K562 (cell line): ENCODE measurements around the gene TARBP2. TPM values are rescaled to one million over a fixed set of nuclear protein-coding genes. Genes with fewer than 3 reads are reported as not detected.
A peak's percentile ranks its signal among the peaks of the same experiment; 100 is the strongest.

Experiments used
- ATAC-seq: fragments of 200-7000 bp; cut with Tn5 transposase; 3 replicates; pipeline ENCODE4 v1.9.1; 2020; ENCODE audit warnings: moderate library complexity
- BruUV-seq: library from RNA; stranded (reverse); fragments of 400-500 nt; replicated peaks from 2 replicates; lab custom pipeline; 2021; lab: Mats Ljungman, UMichigan
- CTCF ChIA-PET: fragments of 300-600 bp; formaldehyde crosslinking; extraction: SDS; loops from one replicate; lab custom pipeline; 2021; ENCODE audit warnings: low intra/inter-chr PET ratio; lab: Yijun Ruan, JAX
- POLR2A ChIA-PET: fragments of 300-600, 350-650 bp; sonication (Branson Sonifier 250); formaldehyde crosslinking; extraction: SDS; loops from one replicate; lab custom pipeline; 2021; ENCODE audit warnings: antibody characterized with exemption, inconsistent platforms; lab: Yijun Ruan, JAX
- DNase-seq, 4 experiments: peaks; one replicate each; pipeline versions ENCODE4 v3.0.0 to v3.0.0-alpha.2; 2011 to 2018; ENCODE audit warnings: low spot score in 3 of 4, mixed read lengths in 3 of 4; ENCODE audit errors: extremely low read depth in 1 of 4
- FAIRE-seq: peaks from 2 replicates; lab custom pipeline; 2011; peaks lifted over from hg19 to GRCh38; lab: Jason Lieb, UNC
- H2AFZ ChIP-seq: 2 replicates; pipeline ENCODE4 v1.6.0; 2011; ENCODE audit warnings: low read depth, low read length, control low read depth, inconsistent platforms
- H3K27ac ChIP-seq: fragments of 200-600 bp; 3 replicates; pipeline ENCODE4 v1.8.0; 2011; ENCODE audit warnings: low read depth, mild to moderate bottlenecking, control low read depth, inconsistent platforms, low read length, moderate library complexity, mixed read lengths; ENCODE audit errors: extremely low read depth
- H3K27me3 ChIP-seq, 2 experiments: fragments of 300-600 bp in 1 of 2; 2 replicates in 1 of 2; 3 replicates in 1 of 2; pipeline versions ENCODE4 v1.6.0 to v1.8.0; 2011; ENCODE audit warnings: inconsistent platforms in 2 of 2, low read length in 2 of 2, mild to moderate bottlenecking in 1 of 2, mixed read lengths in 1 of 2, moderate library complexity in 1 of 2; ENCODE audit not compliant: control insufficient read depth in 2 of 2, insufficient read depth in 2 of 2
- H3K36me3 ChIP-seq: fragments of 300-600 bp; 3 replicates; pipeline ENCODE4 v1.8.0; 2011; ENCODE audit warnings: mild to moderate bottlenecking, low read length, inconsistent platforms; ENCODE audit not compliant: control insufficient read depth, insufficient read depth
- H3K4me1 ChIP-seq, 2 experiments: fragments of 200-600 bp in 1 of 2; replicated peaks in 1 of 2; 2 replicates in 1 of 2; 3 replicates in 1 of 2; pipeline versions ENCODE4 v1.5.1 to v1.8.0; 2011; ENCODE audit warnings: inconsistent platforms in 2 of 2, low read length in 2 of 2, mild to moderate bottlenecking in 1 of 2, mixed read lengths in 1 of 2, moderate library complexity in 1 of 2; ENCODE audit not compliant: control insufficient read depth in 2 of 2, insufficient read depth in 2 of 2
- H3K4me2 ChIP-seq: 2 replicates; pipeline ENCODE4 v1.6.1; 2011; ENCODE audit warnings: low read length, control low read depth, inconsistent platforms, mixed read lengths; ENCODE audit not compliant: insufficient read depth
- H3K4me3 ChIP-seq: fragments of 200-600 bp; sonication (generic), shearing (Covaris generic); 2 replicates; pipeline ENCODE4 v1.5.1; 2016; ENCODE audit warnings: control low read depth, inconsistent platforms
- H3K79me2 ChIP-seq: fragments of 200-600 bp; 3 replicates; pipeline ENCODE4 v1.8.0; 2011; ENCODE audit warnings: low read length, inconsistent platforms; ENCODE audit not compliant: control insufficient read depth, insufficient read depth
- H3K9ac ChIP-seq, 2 experiments: 2 replicates each; pipeline versions ENCODE4 v1.6.0 to v1.6.1; 2011; ENCODE audit warnings: low read depth in 2 of 2, low read length in 2 of 2, control low read depth in 1 of 2, inconsistent platforms in 1 of 2, mild to moderate bottlenecking in 1 of 2, mixed read lengths in 1 of 2; ENCODE audit not compliant: insufficient read depth in 1 of 2
- H3K9me1 ChIP-seq: one replicate; pipeline ENCODE4 v1.6.0; 2011; ENCODE audit warnings: inconsistent platforms, mild to moderate bottlenecking, low read length, moderate library complexity; ENCODE audit not compliant: control insufficient read depth, insufficient read depth
- H3K9me3 ChIP-seq: replicated peaks from 2 replicates; pipeline ENCODE4 v1.5.1; 2011; ENCODE audit warnings: low read depth, low read length, inconsistent platforms; ENCODE audit not compliant: control insufficient read depth, insufficient read depth
- H4K20me1 ChIP-seq: replicated peaks from 2 replicates; pipeline ENCODE4 v1.6.1; 2011; ENCODE audit warnings: low read length, inconsistent platforms, mixed read lengths; ENCODE audit not compliant: control insufficient read depth, insufficient read depth
- CEBPG ChIP-seq, 3 experiments: fragments of 200-800 bp in 1 of 3; sonication (Bioruptor generic) in 1 of 3; sonication (generic) in 1 of 3; formaldehyde crosslinking in 1 of 3; IDR thresholded peaks in 2 of 3; conservative IDR thresholded peaks in 1 of 3; 2 replicates each; pipeline versions ENCODE4 v1.6.1 to v1.8.0; 2016 to 2022; ENCODE audit warnings: missing compliant biosample characterization in 2 of 3, missing genetic modification characterization in 2 of 3, mild to moderate bottlenecking in 1 of 3, missing genetic modification reagents in 1 of 3
- CREB1 ChIP-seq, 2 experiments: sonication (generic) in 1 of 2; formaldehyde crosslinking in 1 of 2; IDR thresholded peaks; 2 replicates each; pipeline versions ENCODE4 v1.6.1 to v1.8.0; 2012 to 2022; ENCODE audit warnings: inconsistent platforms in 1 of 2, mild to moderate bottlenecking in 1 of 2, missing genetic modification reagents in 1 of 2, moderate library complexity in 1 of 2
- NBN ChIP-seq: fragments of 450-650 bp; IDR thresholded peaks from 2 replicates; pipeline ENCODE4 v1.6.1; 2016; ENCODE audit warnings: low read depth, mild to moderate bottlenecking
- NFXL1 ChIP-seq: fragments of 450-650 bp; formaldehyde crosslinking; IDR thresholded peaks from 2 replicates; pipeline ENCODE4 v1.4.0; 2021; ENCODE audit warnings: mild to moderate bottlenecking
- RHOXF2B ChIP-seq: fragments of 250-450 bp; sonication (Bioruptor Pico); conservative IDR thresholded peaks from 2 replicates; pipeline ENCODE4 v1.5.1; 2021
- WGBS: fragments of 100-300 bp; shearing (Covaris generic); methylation state at CpG from one replicate; pipeline ENCODE4 v1.1.6; 2016; ENCODE audit warnings: low coverage, mixed read lengths; ENCODE audit not compliant: insufficient coverage; ENCODE audit errors: missing lambda C conversion rate; 5-methylcytosine and 5-hydroxymethylcytosine counted together
- in situ Hi-C: fragments of 300-500 bp; cut with MboI; formaldehyde crosslinking; loops from 4 replicates; pipeline ENCODE4 v1.15.0; 2018; ENCODE audit warnings: inconsistent platforms, mixed read lengths
- intact Hi-C: fragments of 100-400 bp; cut with micrococcal nuclease; formaldehyde crosslinking; loops from 2 replicates; pipeline ENCODE4 v1.14.2; 2022
- polyA plus RNA-seq, 8 experiments: library from polyadenylated mRNA; depleted of rRNA in 4 of 8; stranded (reverse) in 5 of 8; unstranded in 3 of 8; fragments of >200 nt; fragmentation: Nextera tagmentation in 2 of 8; fragmentation: Illumina TruSeq in 1 of 8; extraction: Ambion mirVana in 2 of 8; extraction: Trizol in 1 of 8; gene quantifications; 2 replicates each; pipeline versions ENCODE4 v1.2.1 to v1.2.3, GENCODE V29; 2011 to 2014; ENCODE audit warnings: inconsistent platforms in 1 of 8, missing spikeins in 1 of 8
- total RNA-seq, 7 experiments: library from RNA; depleted of rRNA in 6 of 7; stranded (reverse); fragments of >200 nt in 6 of 7; fragmentation: Illumina TruSeq in 2 of 7; extraction: Trizol in 2 of 7; gene quantifications; 2 replicates each; pipeline versions ENCODE4 v1.2.1 to v1.2.3, GENCODE V29; 2011 to 2021; ENCODE audit warnings: low replicate concordance in 1 of 7
- TF ChIP-seq, protein P1 (sequence below), 2 experiments: IDR thresholded peaks; 2 replicates each; pipeline ENCODE4 v1.6.1; 2011; ENCODE audit warnings: borderline replicate concordance in 1 of 2, control low read depth in 1 of 2, low read depth in 1 of 2, low read length in 1 of 2, mild to moderate bottlenecking in 1 of 2, mixed read lengths in 1 of 2, moderate library complexity in 1 of 2; ENCODE audit not compliant: insufficient read depth in 1 of 2, insufficient read length in 1 of 2, poor library complexity in 1 of 2, severe bottlenecking in 1 of 2; ENCODE audit errors: extremely low read depth in 1 of 2
- TF ChIP-seq, protein P2 (sequence below): fragments of 450-650 bp; IDR thresholded peaks from 2 replicates; pipeline ENCODE4 v1.6.1; 2016; ENCODE audit warnings: low read depth, mild to moderate bottlenecking, moderate library complexity
- TF ChIP-seq, protein P3 (sequence below): sonication (generic); formaldehyde crosslinking; IDR thresholded peaks from 2 replicates; pipeline ENCODE4 v1.9.0; 2022; ENCODE audit warnings: mild to moderate bottlenecking, missing genetic modification reagents
- TF ChIP-seq, protein P4 (sequence below): fragments of 250-450 bp; sonication (Bioruptor Pico); IDR thresholded peaks from 2 replicates; pipeline ENCODE4 v1.5.0; 2021; ENCODE audit warnings: mild to moderate bottlenecking, borderline replicate concordance
- TF ChIP-seq, protein P5 (sequence below), 2 experiments: IDR thresholded peaks; 2 replicates each; pipeline ENCODE4 v1.6.1; 2012; ENCODE audit warnings: improper control_type of control experiment in 2 of 2, low read depth in 2 of 2, low read length in 2 of 2, borderline replicate concordance in 1 of 2

The TARBP2 gene
- total and polyA plus RNA-seq, 9 of the 15 experiments (the other 6 are each of a cell fraction or from before 2014, with no cell fraction given) = 5.6 to 69.0 (median 44.6) TPM

DNA sequence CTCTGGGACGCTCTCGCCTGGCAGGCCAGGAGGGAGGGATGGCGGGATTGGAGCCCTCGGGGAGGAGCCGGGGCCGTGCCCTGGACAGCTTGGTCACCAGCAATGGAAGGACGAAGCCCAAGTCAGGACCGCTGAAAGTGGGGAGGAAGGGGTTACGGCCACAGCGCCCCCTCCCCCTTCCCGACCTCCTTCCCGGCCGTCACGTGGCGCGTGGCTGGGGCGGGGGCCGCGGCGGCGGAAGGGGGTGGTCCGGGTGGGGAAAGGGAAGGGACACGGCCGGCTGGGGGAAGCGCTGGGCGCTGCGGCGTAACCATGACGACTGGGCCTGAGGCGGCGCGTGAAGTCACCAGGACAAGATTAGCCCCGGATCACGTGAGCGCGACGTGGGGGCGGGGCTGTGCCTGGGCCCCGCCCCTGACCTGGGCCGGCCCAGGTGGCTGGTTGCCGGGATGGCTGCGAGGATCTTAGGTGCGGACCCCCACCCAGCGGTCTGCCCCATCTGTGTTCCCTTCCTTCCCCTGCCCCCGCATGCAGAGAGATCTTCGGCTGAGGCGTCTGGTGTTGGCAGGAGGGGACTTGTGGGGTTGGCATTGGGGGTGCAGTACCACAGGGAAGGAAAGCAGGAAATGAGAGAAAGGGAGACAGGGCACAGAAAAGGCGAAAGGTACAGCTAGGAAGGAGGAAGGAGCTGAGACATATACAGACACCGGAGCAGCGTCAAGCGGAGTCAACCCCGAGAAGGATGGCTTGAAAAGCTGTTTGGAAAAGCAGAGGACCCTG lies 8.1 kb upstream of the TARBP2 start:
- H4K20me1 ChIP-seq = no peaks in the 10 kb centered on the region
- POLR2A ChIA-PET = interaction anchor here (0.6 to 2.4 kb wide), 13 partner anchors 9 to 788 kb away, joined by 3 to 12 read pairs (median 4); partner anchors contain the start of gene HNRNPA1
- DNase-seq (peak; percentile 91 to 96 (median 93)), FAIRE-seq (peak; percentile 81), ATAC-seq (peak; percentile 93)
- peaks cover 29 to 40% of the 10 kb centered on the region in 2 experiments; a peak in 4 of 5 replicates for H3K4me1 ChIP-seq
- no peaks in the 10 kb centered on the region for H3K36me3 ChIP-seq
- no peaks in the 10 kb centered on the region for H3K9me3 ChIP-seq
- peak overlapping the region; percentile 47 for H3K4me3 ChIP-seq
- no peaks in the 10 kb centered on the region for H3K9me1 ChIP-seq
- no peaks in the 10 kb centered on the region for H3K79me2 ChIP-seq
- in situ Hi-C loops = no loop called here
- peak overlapping the region; percentile 86 for H2AFZ ChIP-seq
- peak overlapping the region; percentile 56 for H3K27ac ChIP-seq
- intact Hi-C loops = no loop called here
- H3K4me2 ChIP-seq = peak overlapping the region; percentile 96
- WGBS = 2% methylated on average over 24 of the region's 52 CpGs
- peak overlapping the region; percentile 62 to 94 for H3K9ac ChIP-seq
- BruUV-seq = no TSS peak
- H3K27me3 ChIP-seq = no peaks in the 10 kb centered on the region
- CTCF ChIA-PET = interaction anchor here (0.5 kb wide), 1 partner anchor 37 kb away, joined by 3 read pairs; no protein-coding TSS in a partner anchor
- TF ChIP-seq, protein P1, sequence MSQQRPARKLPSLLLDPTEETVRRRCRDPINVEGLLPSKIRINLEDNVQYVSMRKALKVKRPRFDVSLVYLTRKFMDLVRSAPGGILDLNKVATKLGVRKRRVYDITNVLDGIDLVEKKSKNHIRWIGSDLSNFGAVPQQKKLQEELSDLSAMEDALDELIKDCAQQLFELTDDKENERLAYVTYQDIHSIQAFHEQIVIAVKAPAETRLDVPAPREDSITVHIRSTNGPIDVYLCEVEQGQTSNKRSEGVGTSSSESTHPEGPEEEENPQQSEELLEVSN (IDR thresholded peaks at IDR 0.05; ENCODE audit: borderline replicate concordance in 1 of 2, extremely low read depth in 1 of 2, insufficient read depth in 1 of 2, insufficient read length in 1 of 2, low read depth in 1 of 2, low read length in 1 of 2, poor library complexity in 1 of 2, severe bottlenecking in 1 of 2) = peak; percentile 44 to 47
- TF ChIP-seq, protein P2, sequence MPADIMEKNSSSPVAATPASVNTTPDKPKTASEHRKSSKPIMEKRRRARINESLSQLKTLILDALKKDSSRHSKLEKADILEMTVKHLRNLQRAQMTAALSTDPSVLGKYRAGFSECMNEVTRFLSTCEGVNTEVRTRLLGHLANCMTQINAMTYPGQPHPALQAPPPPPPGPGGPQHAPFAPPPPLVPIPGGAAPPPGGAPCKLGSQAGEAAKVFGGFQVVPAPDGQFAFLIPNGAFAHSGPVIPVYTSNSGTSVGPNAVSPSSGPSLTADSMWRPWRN = no peak
- TF ChIP-seq NBN (0 out of 2 replicates have a peak, but pooled peaks have one; percentile 46), CREB1 (IDR thresholded peaks at IDR 0.05) (peak; percentile 57; the same call in 1 of the 2 replicates), CREB1 (CRISPR knock-in tag; IDR thresholded peaks at IDR 0.05) (peak; percentile 21; the same call in 1 of the 2 replicates), NFXL1 (CRISPR knock-in tag) (no peak), CEBPG (CRISPR knock-in tag; IDR thresholded peaks at IDR 0.05) (no peak), CEBPG (tag; conservative IDR thresholded peaks at IDR 0.05 in 1 of 2, IDR thresholded peaks at IDR 0.05 in 1 of 2) (no peak), RHOXF2B (CRISPR knock-in tag) (no peak)
- TF ChIP-seq, protein P3, sequence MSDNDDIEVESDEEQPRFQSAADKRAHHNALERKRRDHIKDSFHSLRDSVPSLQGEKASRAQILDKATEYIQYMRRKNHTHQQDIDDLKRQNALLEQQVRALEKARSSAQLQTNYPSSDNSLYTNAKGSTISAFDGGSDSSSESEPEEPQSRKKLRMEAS = peak; percentile 7; the same call in 1 of the 2 replicates
- TF ChIP-seq, protein P4, sequence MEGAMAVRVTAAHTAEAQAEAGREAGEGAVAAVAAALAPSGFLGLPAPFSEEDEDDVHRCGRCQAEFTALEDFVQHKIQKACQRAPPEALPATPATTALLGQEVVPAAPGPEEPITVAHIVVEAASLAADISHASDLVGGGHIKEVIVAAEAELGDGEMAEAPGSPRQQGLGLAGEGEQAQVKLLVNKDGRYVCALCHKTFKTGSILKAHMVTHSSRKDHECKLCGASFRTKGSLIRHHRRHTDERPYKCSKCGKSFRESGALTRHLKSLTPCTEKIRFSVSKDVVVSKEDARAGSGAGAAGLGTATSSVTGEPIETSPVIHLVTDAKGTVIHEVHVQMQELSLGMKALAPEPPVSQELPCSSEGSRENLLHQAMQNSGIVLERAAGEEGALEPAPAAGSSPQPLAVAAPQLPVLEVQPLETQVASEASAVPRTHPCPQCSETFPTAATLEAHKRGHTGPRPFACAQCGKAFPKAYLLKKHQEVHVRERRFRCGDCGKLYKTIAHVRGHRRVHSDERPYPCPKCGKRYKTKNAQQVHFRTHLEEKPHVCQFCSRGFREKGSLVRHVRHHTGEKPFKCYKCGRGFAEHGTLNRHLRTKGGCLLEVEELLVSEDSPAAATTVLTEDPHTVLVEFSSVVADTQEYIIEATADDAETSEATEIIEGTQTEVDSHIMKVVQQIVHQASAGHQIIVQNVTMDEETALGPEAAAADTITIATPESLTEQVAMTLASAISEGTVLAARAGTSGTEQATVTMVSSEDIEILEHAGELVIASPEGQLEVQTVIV (CRISPR knock-in tag) = no peak
- TF ChIP-seq, protein P5, sequence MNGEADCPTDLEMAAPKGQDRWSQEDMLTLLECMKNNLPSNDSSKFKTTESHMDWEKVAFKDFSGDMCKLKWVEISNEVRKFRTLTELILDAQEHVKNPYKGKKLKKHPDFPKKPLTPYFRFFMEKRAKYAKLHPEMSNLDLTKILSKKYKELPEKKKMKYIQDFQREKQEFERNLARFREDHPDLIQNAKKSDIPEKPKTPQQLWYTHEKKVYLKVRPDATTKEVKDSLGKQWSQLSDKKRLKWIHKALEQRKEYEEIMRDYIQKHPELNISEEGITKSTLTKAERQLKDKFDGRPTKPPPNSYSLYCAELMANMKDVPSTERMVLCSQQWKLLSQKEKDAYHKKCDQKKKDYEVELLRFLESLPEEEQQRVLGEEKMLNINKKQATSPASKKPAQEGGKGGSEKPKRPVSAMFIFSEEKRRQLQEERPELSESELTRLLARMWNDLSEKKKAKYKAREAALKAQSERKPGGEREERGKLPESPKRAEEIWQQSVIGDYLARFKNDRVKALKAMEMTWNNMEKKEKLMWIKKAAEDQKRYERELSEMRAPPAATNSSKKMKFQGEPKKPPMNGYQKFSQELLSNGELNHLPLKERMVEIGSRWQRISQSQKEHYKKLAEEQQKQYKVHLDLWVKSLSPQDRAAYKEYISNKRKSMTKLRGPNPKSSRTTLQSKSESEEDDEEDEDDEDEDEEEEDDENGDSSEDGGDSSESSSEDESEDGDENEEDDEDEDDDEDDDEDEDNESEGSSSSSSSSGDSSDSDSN (IDR thresholded peaks at IDR 0.05; ENCODE audit: borderline replicate concordance in 1 of 2, low read depth in 2 of 2, low read length in 2 of 2) = no peak; a peak in 1 of 4 replicates
